DMS153 (cell line): ENCODE results near the gene FAM227A.

Experiments
- DNase-seq: peaks from one replicate; lab custom pipeline; 2025; lab: John Stamatoyannopoulos, UW

Gene FAM227A

GRCh38 chr22:38540701-38541100, 115.5 kb downstream of the FAM227A start:
- DNase-seq, result no peak

GRCh38 chr22:38531251-38531938, 124.8 kb downstream of the FAM227A start:
- DNase-seq, result no peak
